ENCODE measurements around the gene CCDC186.
A peak's percentile ranks its signal among the peaks of the same experiment; 100 is the strongest.

Gene CCDC186

GRCh38 chr10:114173921-114174694 is at the start of gene CCDC186:
CCDC186 (minus strand) TSS chr10:114174203; CDS start chr10:114163268, 10,935 bp downstream.
- peak; percentile 70 for DNase-seq (ENCODE audit: low read depth)
- peak within 1 kb of the TSS; percentile 100 for H3K4me3 ChIP-seq (ENCODE audit: low read depth, low read length)
- TF ChIP-seq CTCF (IDR thresholded peaks at IDR 0.05; ENCODE audit: low read depth, low read length, missing control alignments): no peak
- in situ Hi-C loops (cut with HindIII; ENCODE audit: low sequenced_read_pairs): no loop called here

- in situ Hi-C loops (cut with HindIII; ENCODE audit: low sequenced_read_pairs): no loop called here
- no peak for TF ChIP-seq CTCF (IDR thresholded peaks at IDR 0.05; ENCODE audit: low read depth, low read length, missing control alignments)
- H3K4me3 ChIP-seq (ENCODE audit: low read depth, low read length): no peak overlapping the region
- DNase-seq (ENCODE audit: low read depth): no peak
These were observed 49.1 kb upstream of the CCDC186 start for GRCh38 chr10:114223066-114223465.

- no peak for DNase-seq (ENCODE audit: low read depth)
- TF ChIP-seq CTCF (IDR thresholded peaks at IDR 0.05; ENCODE audit: low read depth, low read length, missing control alignments): no peak
- in situ Hi-C loops (cut with HindIII; ENCODE audit: low sequenced_read_pairs): no loop called here
- no peak overlapping the region for H3K4me3 ChIP-seq (ENCODE audit: low read depth, low read length)
These were observed 47.2 kb upstream of the CCDC186 start for GRCh38 chr10:114221235-114221634.

DNA sequence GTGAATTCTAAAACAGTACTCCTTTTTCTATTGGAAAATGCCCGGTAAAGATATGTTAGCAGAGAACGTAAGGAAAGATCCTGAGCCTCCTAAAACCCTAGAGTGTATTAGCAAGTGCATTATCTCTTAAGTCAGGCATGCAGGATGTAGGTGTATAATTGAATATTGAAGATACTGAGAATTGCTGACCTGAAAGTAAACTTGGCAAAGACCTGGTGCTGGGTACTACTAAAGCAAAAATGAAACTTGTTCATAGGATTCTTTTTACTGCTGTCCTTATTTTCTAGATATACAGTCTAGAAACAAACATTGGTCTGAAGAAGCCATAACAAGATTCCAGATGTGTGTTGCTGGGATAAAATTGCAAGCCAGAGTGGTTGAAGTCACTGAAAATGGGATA is 46.3 kb upstream of the CCDC186 start:
- no peak for DNase-seq (ENCODE audit: low read depth)
- in situ Hi-C loops (cut with HindIII; ENCODE audit: low sequenced_read_pairs): no loop called here
- H3K4me3 ChIP-seq (ENCODE audit: low read depth, low read length): no peak overlapping the region
- no peak for TF ChIP-seq CTCF (IDR thresholded peaks at IDR 0.05; ENCODE audit: low read depth, low read length, missing control alignments)

DNA sequence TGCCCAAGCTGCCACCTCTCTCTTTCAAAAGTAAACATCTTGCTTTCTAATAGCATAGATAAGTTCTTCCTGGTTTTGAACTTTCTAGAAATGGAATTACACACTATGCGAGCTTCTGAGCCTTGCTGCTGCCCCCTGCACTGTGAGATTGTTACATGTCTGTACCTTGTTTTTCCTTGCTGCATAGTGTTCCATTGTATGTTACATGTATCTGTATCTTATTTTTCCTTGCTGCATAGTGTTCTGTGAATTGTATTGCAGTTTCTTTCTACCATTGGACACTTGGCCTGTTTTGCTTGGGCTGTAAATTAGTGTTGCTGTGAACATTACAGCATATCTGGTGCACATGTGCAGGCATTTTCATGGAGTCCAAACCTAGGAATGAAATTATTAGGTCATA is 41.0 kb upstream of the CCDC186 start:
- in situ Hi-C loops (cut with HindIII; ENCODE audit: low sequenced_read_pairs): no loop called here
- H3K4me3 ChIP-seq (ENCODE audit: low read depth, low read length): no peak overlapping the region
- no peak for TF ChIP-seq CTCF (IDR thresholded peaks at IDR 0.05; ENCODE audit: low read depth, low read length, missing control alignments)
- no peak for DNase-seq (ENCODE audit: low read depth)

GRCh38 chr10:114212153-114212552 is 38.1 kb upstream of the CCDC186 start:
- DNase-seq (ENCODE audit: low read depth): no peak
- in situ Hi-C loops (cut with HindIII; ENCODE audit: low sequenced_read_pairs): no loop called here
- TF ChIP-seq CTCF (IDR thresholded peaks at IDR 0.05; ENCODE audit: low read depth, low read length, missing control alignments): no peak
- no peak overlapping the region for H3K4me3 ChIP-seq (ENCODE audit: low read depth, low read length)

All from astrocyte of the cerebellum (primary cell).